NCI-H226 (cell line): Measurements from ENCODE around the gene IQGAP3.

Experiments
- DNase-seq: peaks from one replicate; pipeline ENCODE4 v3.0.0-alpha.2; 2015

The IQGAP3 gene

DNA sequence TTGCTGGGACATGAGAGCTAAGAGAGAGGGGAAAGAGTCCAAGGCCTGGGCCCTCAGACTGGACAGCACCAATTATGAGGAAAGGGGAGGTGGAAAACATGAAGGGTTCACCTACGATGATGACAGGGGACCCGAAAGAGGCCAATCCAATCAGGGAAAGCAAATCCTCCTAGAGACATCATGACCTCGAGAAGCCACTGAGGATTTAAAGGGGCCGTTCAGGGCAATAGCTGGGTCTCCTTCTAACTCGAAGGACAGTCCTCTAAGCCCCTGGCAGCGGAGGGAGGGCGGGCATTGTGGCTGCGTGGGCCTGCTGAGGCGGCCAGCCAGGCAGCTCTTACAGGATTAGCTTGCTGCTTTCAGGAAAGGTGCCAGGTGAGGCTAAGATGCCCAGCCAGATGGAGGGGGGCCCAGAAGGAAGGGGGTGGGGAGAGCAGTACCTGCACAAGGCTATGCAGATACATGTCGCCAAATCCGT is 79.2 kb downstream of the IQGAP3 start:
- no peak for DNase-seq

- DNase-seq = no peak
Measured at GRCh38 chr1:156492591-156493080, 79.7 kb downstream of the IQGAP3 start.

DNA sequence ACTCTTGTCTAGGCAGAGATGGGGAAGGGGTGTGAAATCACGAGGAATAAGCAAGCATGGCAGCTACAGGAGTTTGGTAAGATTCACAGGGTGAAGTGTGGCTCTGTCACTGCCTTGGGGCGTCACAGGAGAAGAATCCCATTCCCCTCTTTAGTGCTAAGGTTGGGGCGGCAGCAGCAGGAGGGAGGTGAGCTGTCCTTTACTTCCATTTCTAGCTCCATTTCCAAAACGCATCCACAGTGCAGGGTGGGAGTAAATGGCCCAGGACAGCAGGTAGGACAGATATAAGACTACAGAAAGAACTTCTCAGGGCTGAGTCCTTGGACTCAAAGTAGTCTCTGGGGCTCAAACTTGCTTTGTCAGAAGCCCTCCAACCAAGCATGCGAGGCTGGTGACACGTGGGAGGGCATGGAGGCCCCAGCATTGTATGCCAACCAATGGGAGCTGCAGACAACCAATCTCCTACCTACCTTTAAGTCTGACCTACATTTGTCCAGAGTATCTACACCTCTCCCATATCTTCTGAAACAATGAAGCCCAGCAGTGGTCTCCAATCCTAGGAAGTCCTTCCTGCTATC is 80.3 kb downstream of the IQGAP3 start:
- no peak for DNase-seq

DNA sequence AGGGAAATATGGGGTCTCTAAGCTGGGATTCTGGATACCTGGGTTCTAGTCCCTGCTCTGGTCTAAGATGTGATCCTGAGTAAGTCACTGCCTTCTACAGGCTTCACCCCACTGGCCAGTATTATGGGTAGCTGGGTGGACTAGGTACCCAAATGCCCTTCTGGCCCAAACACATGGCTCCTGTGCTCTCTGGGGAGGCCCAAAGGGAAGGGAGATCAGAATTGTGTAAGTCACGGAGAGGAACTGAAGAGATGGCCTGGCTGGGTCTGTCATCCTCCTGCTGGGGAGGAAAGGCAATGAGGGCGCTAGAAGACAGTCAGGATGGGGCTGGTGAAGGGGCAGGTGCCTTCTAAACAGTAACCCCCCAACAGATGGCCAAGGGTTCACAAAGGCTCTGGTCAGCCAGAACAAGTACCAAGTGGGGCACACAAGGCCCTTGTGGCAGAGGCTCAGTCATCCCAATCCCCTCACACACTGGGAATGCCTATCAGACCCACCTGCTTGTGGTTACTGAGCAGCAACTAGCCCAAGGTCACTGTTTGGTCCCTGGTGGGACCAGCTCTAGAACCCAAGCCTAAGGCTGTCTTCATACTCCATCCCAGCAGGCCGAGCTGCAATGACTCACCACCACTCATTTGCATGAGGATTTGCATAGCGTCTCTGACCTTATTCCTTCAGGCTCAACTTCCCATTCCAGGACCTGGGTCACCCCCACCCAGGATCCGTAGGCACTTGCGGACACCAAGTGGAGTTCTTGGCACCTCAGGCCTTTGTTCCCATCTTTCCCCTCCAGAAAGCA is 81.0 kb downstream of the IQGAP3 start:
- no peak for DNase-seq

- DNase-seq = no peak
Measured at GRCh38 chr1:156490401-156491032, 81.8 kb downstream of the IQGAP3 start.

- no peak for DNase-seq
Measured at GRCh38 chr1:156489935-156490293, 82.5 kb downstream of the IQGAP3 start.

- DNase-seq = no peak
Measured at GRCh38 chr1:156489166-156489934, 83.0 kb downstream of the IQGAP3 start.

- no peak for DNase-seq
Measured at GRCh38 chr1:156488566-156489165, 83.7 kb downstream of the IQGAP3 start.

DNA sequence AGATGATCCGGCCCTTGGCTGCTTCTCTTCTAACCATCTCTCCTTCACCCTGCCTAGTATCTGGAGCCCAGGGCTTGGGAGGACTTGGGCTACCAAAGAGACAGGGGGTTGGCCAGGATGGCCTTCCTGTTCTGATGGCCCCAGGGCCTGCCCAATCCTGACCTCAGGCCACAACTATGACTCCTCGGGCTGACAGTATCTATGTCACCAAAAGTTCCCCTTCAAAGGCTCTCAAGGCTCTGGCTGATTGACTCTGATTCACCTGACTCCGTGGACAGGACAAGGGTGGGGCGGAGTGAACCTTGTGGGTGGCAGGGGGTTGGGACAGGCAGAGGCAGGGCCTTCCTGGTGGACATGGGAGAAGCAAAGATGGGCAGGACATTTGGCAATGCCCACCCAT is 84.5 kb downstream of the IQGAP3 start:
- no peak for DNase-seq

GRCh38 chr1:156486421-156487344 is 85.7 kb downstream of the IQGAP3 start:
- no peak for DNase-seq

- no peak for DNase-seq
Measured at GRCh38 chr1:156485984-156486383, 86.4 kb downstream of the IQGAP3 start.

DNA sequence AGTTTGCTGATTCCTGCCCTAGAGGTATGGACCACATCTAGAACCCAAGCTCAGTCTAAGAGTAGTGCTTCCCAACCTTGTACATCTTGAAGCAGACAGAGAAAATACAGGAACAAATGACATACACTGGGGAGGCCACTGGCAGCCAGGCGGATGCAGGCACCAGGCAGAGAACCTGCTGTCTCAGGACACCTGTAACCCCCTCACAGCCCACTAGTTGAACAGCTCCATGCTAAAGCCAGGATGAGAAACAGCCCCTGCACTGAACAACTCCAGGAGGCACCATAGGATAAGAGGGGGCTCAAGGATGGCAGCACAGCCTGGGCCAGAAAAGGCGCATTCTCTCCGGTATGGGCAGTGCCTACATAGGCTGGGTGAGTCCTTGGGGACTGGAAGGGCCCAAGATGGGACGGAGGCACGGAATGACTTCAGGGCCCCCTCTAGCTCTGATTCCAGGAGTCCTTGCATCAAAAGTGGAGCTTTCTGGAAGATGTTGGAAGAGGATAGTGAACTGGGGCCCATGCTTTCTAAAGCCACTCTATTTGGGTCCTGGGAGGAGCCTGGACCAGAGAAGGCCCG is 87.8 kb downstream of the IQGAP3 start:
- DNase-seq = no peak

DNA sequence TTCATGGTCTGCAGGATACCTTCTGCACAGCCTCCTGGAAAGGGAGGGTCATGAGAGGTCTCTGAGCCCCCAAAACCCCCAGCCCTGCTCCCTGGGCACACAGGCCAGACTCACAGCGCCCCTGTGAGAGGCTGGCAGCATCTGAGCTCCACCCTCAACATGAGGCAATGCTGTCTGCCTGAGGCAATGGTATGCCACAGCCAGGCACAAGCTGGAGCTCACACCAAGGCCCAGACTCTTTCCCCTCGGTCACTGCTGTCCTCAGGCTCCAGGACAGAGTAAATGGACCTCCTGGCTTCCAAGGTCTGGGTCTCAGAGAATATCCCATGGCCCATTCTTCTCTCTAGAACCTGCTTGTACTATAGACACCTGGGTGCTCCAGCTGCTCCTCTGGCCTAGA is 89.0 kb downstream of the IQGAP3 start:
- no peak for DNase-seq

DNA sequence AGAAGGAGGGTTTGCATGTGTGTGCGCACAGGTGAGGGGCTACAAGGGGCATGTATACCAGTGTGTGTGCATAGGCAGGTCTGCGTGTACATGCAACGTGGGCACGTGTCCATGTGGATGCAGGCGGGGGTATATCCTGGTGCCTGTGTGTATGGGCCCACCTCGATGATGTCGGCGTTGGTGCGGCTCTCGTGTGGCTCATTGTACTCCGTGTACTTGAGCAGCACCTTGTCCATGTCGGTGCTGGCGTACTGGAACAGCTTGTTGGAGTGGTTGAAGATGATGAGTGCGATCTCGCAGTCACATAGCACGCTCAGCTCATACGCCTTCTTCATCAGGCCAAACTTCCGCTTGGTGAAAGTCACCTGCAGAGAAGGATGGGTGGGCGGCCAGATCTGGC is 90.1 kb downstream of the IQGAP3 start:
- no peak for DNase-seq

DNA sequence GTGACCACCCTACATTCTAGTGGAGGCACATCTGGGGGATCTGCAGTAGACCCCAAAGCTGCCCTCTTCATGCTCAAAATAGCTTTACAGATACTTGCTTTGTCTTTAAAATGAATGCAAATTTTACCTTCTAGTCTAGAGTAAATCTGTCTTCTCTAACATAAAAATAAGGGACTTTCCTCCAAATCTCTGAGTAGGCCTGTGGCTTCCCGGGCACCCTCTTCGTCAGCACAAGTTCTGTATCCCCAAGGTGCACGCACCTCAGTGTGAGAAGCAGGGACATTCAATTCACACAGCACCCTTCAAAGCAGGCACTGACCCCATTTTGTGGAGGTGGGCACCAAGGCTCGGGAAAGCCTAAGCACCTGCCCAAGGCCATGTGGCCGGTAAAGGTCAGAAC is 90.8 kb downstream of the IQGAP3 start:
- DNase-seq = no peak

- no peak for DNase-seq
Measured at GRCh38 chr1:156480411-156481192, 91.8 kb downstream of the IQGAP3 start.

- DNase-seq = no peak
Measured at GRCh38 chr1:156480016-156480370, 92.4 kb downstream of the IQGAP3 start.

GRCh38 chr1:156479093-156480015 is 93.0 kb downstream of the IQGAP3 start:
- DNase-seq = no peak

DNA sequence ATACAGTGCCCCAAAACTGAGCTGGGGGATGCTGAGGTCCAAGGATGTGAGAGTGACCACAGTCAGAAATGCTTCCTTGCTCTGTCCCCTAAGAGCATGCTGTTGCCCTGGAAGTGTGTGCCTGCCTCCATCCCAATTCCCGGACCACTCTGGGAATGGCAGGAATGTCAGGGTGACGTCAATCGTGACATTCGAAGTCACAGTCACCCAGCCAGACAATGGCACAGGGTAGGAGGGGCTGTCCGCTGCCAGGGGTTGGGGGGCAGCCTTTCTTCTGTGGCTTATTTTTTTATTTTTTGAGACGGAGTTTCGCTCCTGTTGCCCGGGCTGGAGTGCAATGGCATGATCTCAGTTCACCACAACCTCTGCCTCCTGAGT is 94.1 kb downstream of the IQGAP3 start:
- DNase-seq = no peak
